ENCODE results near the gene SLC25A17.
"Not testable (repeated sequence)": the region's sequence is repeated elsewhere in the genome, so short reads cannot be mapped to it uniquely, and the experiment has no call there.

SLC25A17 gene

GRCh38 chr22:40818747-40819598 is at the start of gene SLC25A17:
SLC25A17 (minus strand) TSS chr22:40819346; CDS start chr22:40819248, 98 bp downstream.
- peak; percentile 86 for DNase-seq

- DNase-seq, result not testable (repeated sequence)
Measured at GRCh38 chr22:40868379-40868778, 49.2 kb upstream of the SLC25A17 start.

- no peak for DNase-seq
Measured at GRCh38 chr22:40867109-40867508, 48.0 kb upstream of the SLC25A17 start.

GRCh38 chr22:40862537-40862936 is 43.4 kb upstream of the SLC25A17 start:
- no peak for DNase-seq

GRCh38 chr22:40862013-40862412 is 42.9 kb upstream of the SLC25A17 start, which contains the start of gene DNAJB7:
DNAJB7 (minus strand) TSS chr22:40862113; CDS start chr22:40861994, 119 bp downstream.
- DNase-seq, result no peak

- no peak for DNase-seq
Measured at GRCh38 chr22:40857309-40857855, 38.2 kb upstream of the SLC25A17 start.

- DNase-seq, result peak; percentile 94
Measured at GRCh38 chr22:40856513-40857308, 37.6 kb upstream of the SLC25A17 start, which contains the start of the genes ST13 and XPNPEP3. ST13 (minus strand) TSS chr22:40856639; CDS start chr22:40856540, 99 bp downstream. XPNPEP3 (plus strand) TSS chr22:40857148; CDS start chr22:40857182, 34 bp downstream.

GRCh38 chr22:40855979-40856512 is 36.9 kb upstream of the SLC25A17 start:
- DNase-seq, result no peak

- DNase-seq, result no peak
Measured at GRCh38 chr22:40855071-40855978, 36.2 kb upstream of the SLC25A17 start.

- no peak for DNase-seq
Measured at GRCh38 chr22:40853961-40854360, 34.8 kb upstream of the SLC25A17 start.

- DNase-seq, result no peak
Measured at GRCh38 chr22:40853333-40853732, 34.2 kb upstream of the SLC25A17 start.

- not testable (repeated sequence) for DNase-seq
Measured at GRCh38 chr22:40845816-40846215, 26.7 kb upstream of the SLC25A17 start.

- DNase-seq, result no peak
Measured at GRCh38 chr22:40844951-40845350, 25.8 kb upstream of the SLC25A17 start.

- DNase-seq, result no peak
Measured at GRCh38 chr22:40838486-40838885, 19.3 kb upstream of the SLC25A17 start.

- no peak for DNase-seq
Measured at GRCh38 chr22:40834619-40835018, 15.5 kb upstream of the SLC25A17 start.

GRCh38 chr22:40829131-40829530 is 10.0 kb upstream of the SLC25A17 start:
- no peak for DNase-seq

- no peak for DNase-seq
Measured at GRCh38 chr22:40826984-40827741, 8.0 kb upstream of the SLC25A17 start.

GRCh38 chr22:40826292-40826691 is 7.1 kb upstream of the SLC25A17 start:
- DNase-seq, result not testable (repeated sequence)

GRCh38 chr22:40823426-40823825 is 4.3 kb upstream of the SLC25A17 start:
- no peak for DNase-seq

- no peak for DNase-seq
Measured at GRCh38 chr22:40819599-40820140, 524 bp upstream of the SLC25A17 start.

All from activated effector memory CD4-positive, alpha-beta T cell treated with Interleukin-2 at 50 U/mL for 16 hours (primary cell).